ENCODE measurements around the gene GRIN2D.

The GRIN2D gene

DNA sequence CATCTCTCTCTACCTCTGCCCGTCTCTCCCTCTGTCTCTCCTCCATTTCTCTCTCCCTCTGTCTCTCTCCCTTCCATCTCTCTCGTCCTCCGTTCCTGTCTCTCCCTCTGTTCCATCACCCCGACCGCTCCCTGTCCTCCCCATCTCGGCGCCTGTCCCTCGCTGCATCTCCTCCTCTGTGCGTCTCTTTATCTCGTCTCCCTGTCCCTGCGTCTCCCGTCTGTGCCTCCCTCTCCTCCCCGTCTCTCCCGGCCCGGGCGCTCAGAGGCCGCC is 4.6 kb downstream of the GRIN2D start:
- H3K27ac ChIP-seq, result peak overlapping the region; percentile 96
- TF ChIP-seq, protein P1, sequence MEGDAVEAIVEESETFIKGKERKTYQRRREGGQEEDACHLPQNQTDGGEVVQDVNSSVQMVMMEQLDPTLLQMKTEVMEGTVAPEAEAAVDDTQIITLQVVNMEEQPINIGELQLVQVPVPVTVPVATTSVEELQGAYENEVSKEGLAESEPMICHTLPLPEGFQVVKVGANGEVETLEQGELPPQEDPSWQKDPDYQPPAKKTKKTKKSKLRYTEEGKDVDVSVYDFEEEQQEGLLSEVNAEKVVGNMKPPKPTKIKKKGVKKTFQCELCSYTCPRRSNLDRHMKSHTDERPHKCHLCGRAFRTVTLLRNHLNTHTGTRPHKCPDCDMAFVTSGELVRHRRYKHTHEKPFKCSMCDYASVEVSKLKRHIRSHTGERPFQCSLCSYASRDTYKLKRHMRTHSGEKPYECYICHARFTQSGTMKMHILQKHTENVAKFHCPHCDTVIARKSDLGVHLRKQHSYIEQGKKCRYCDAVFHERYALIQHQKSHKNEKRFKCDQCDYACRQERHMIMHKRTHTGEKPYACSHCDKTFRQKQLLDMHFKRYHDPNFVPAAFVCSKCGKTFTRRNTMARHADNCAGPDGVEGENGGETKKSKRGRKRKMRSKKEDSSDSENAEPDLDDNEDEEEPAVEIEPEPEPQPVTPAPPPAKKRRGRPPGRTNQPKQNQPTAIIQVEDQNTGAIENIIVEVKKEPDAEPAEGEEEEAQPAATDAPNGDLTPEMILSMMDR (IDR thresholded peaks at IDR 0.05), result no peak
- TF ChIP-seq ZFX (IDR thresholded peaks at IDR 0.05; ENCODE audit: borderline replicate concordance), result no peak

DNA sequence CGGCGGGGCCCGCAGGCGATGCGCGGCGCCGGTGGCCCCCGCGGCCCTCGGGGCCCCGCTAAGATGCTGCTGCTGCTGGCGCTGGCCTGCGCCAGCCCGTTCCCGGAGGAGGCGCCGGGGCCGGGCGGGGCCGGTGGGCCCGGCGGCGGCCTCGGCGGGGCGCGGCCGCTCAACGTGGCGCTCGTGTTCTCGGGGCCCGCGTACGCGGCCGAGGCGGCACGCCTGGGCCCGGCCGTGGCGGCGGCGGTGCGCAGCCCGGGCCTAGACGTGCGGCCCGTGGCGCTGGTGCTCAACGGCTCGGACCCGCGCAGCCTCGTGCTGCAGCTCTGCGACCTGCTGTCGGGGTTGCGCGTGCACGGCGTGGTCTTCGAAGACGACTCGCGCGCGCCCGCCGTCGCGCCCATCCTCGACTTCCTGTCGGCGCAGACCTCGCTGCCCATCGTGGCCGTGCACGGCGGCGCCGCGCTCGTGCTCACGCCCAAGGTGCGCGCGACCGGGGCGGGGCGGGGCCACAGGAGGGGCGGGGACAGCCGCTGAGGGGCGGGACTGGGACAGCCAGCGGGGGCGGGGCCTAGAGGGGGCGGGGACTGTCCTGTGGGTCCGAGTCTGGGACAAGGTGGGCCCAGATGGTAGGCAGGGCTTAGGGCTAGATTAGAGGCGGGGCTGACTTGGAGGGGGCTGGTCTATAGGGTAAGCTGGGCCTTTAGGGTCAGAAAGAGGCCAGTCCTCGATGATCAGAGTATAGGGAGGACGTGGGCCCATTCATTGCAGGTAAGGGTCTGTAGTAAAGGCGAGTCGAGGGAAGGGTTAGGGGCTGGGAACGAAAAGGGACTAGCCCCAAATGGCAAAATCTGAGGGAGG is 5.1 kb downstream of the GRIN2D start:
- TF ChIP-seq, protein P1 (IDR thresholded peaks at IDR 0.05), result no peak
- TF ChIP-seq ZFX (IDR thresholded peaks at IDR 0.05; ENCODE audit: borderline replicate concordance), result no peak
- peak overlapping the region; percentile 96 for H3K27ac ChIP-seq

DNA sequence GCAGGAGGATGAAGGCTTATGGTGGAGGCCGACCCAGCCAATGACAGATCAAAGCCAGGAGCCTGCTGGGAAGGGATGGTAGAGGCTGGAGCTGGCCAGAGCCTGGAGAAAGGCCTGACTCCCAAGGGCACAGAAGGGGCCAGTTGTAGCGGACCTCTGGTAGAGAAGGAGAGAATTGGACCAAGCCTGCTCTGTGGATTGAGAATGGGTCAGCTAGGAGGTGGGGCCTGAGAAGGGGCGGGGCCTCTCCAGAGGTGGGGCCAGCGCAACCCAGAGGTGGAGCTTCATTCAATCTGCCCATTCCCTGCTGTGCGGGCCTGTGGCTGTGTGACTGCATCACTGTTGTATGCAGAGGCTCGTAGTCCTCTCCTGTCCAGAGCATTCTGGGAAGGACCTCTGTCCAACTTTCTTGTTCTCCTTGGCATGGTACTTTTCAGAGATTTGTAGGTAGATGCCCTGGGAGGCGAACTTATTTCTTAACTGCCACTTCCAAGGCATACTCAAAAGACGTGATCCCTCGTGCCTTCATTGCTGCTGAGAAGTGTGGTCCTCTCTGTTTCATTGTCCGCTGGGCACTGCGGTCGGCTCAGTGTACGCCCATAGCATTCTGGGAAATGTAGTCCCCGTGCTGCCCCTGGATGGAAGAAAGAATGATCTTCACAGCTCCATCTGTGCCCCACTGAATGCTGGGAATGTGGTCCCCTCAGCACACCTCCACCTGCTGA is 6.7 kb downstream of the GRIN2D start:
- TF ChIP-seq, protein P1 (IDR thresholded peaks at IDR 0.05), result no peak
- no peak for TF ChIP-seq ZFX (IDR thresholded peaks at IDR 0.05; ENCODE audit: borderline replicate concordance)
- H3K27ac ChIP-seq, result peak overlapping the region; percentile 96

DNA sequence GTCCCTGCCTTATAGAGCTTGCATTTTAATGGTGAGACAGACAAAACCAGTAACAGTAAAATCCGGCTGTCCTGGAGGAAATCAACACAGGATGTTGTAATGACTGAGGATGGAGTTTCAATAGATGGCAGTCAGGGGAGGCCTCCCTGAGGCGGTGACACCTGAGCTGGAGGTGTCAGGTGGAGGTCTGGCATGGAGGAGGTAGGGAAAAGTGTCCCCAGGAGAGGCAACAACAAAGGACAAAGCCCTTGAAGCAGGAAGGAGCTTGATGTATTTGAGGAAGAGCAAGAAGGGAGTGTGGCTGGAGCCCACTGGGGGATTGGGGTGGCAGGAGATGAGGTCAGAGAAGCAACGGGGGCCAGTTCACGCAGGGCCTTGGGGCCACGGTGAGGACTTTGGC is 7.8 kb downstream of the GRIN2D start:
- H3K27ac ChIP-seq, result peak overlapping the region; percentile 96; the same call in 1 of the 2 replicates
- TF ChIP-seq ZFX (IDR thresholded peaks at IDR 0.05; ENCODE audit: borderline replicate concordance), result no peak
- TF ChIP-seq, protein P1 (IDR thresholded peaks at IDR 0.05), result no peak

DNA sequence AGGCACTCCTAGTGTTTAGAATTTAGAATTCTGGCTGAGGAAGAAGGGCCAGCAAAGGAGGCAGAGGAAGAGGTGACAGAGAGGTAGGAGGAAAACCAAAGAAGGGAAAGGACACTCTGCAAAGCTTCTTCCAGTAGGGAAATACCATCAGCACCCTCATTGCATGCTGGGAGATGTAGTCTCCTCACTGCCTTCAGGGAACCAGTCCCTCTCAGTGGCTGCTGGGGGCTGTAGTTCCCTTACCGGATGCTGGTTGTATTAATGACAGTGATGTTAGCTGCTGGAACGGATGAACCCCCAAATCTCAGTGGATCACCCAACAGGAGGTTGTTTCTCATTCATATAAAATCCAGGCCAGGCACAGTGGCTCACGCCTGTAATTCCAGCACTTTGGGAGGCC is 10.1 kb downstream of the GRIN2D start:
- TF ChIP-seq, protein P1 (IDR thresholded peaks at IDR 0.05), result no peak
- no peak for TF ChIP-seq ZFX (IDR thresholded peaks at IDR 0.05; ENCODE audit: borderline replicate concordance)
- H3K27ac ChIP-seq, result no peak overlapping the region

DNA sequence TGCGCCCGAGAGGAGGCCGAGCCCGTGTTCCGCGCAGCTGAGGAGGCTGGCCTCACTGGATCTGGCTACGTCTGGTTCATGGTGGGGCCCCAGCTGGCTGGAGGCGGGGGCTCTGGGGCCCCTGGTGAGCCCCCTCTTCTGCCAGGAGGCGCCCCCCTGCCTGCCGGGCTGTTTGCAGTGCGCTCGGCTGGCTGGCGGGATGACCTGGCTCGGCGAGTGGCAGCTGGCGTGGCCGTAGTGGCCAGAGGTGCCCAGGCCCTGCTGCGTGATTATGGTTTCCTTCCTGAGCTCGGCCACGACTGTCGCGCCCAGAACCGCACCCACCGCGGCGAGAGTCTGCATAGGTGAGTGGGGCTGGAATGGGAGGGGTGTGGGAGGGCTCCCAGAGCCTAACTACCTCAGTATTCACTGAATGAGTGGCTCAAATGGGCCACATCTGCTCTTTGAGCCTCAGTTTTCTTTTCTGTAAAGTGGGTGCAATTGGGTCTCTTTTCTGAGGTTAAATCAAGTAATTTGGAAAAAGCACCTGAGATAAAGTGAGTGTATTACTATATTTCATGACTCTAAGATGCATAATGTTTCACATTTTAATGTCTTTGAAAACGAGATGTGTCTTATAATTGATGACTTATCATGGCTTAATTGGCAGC is 11.7 kb downstream of the GRIN2D start:
- no peak overlapping the region for H3K27ac ChIP-seq
- TF ChIP-seq, protein P1 (IDR thresholded peaks at IDR 0.05), result no peak
- no peak for TF ChIP-seq ZFX (IDR thresholded peaks at IDR 0.05; ENCODE audit: borderline replicate concordance)

Data from 22Rv1 (cell line).